HCT116 (cell line): Measurements from ENCODE around the gene TCF7L2. TPM values are rescaled to one million over a fixed set of nuclear protein-coding genes. Genes with fewer than 3 reads are reported as not detected.

Experiments
- ATAC-seq: fragments of 200-7000 bp; cut with Tn5 transposase; 2 replicates; pipeline ENCODE4 v1.9.1; 2020; ENCODE audit warnings: mild to moderate bottlenecking, moderate library complexity
- BruUV-seq: library from RNA; stranded (reverse); fragments of 400-500 nt; replicated peaks from 2 replicates; lab custom pipeline; 2021; lab: Mats Ljungman, UMichigan
- CTCF ChIA-PET: fragments of 300-600 bp; sonication (Branson Sonifier 250); formaldehyde crosslinking; loops from one replicate; lab custom pipeline; 2021; ENCODE audit warnings: antibody characterized with exemption; lab: Charles Lee
- POLR2A ChIA-PET: fragments of 300-600, 350-600 bp; sonication (Branson Sonifier 250); formaldehyde crosslinking; loops from one replicate; lab custom pipeline; 2021; ENCODE audit warnings: antibody characterized with exemption; lab: Charles Lee
- RAD21 ChIA-PET, 2 experiments: fragments of 300-600 bp; sonication (Branson Sonifier 250); formaldehyde crosslinking; loops; one replicate each; lab custom pipeline; 2023; ENCODE audit warnings: low total read pairs in 2 of 2; ENCODE audit not compliant: uncharacterized antibody in 2 of 2, unreplicated experiment in 2 of 2, low non-redundant PET in 1 of 2; lab: Charles Lee
- DNase-seq: peaks from one replicate; pipeline ENCODE4 v3.0.0-alpha.2; 2010; ENCODE audit warnings: low read depth, low spot score
- H2AFZ ChIP-seq: fragments of 200-600 bp; shearing (Covaris generic), sonication (generic); 2 replicates; pipeline ENCODE4 v1.6.1; 2017; ENCODE audit warnings: low read depth, mixed run types, mixed read lengths, antibody characterized with exemption, low read length; ENCODE audit not compliant: poor library complexity, severe bottlenecking
- H3K27ac ChIP-seq: 2 replicates; pipeline ENCODE4 v1.5.1; 2012; ENCODE audit warnings: low read depth, low read length
- H3K27me3 ChIP-seq: fragments of 200-600 bp; sonication (generic); 2 replicates; pipeline ENCODE4 v1.6.1; 2016; ENCODE audit warnings: mixed run types, low read length, mixed read lengths; ENCODE audit not compliant: insufficient read depth
- H3K36me3 ChIP-seq, 2 experiments: fragments of 200-500 bp in 1 of 2; fragments of 200-600 bp in 1 of 2; sonication (Bioruptor generic) in 1 of 2; sonication (generic) in 1 of 2; 2 replicates each; pipeline versions ENCODE4 v1.5.1 to v1.6.1; 2014 to 2016; ENCODE audit warnings: low read length in 2 of 2, inconsistent platforms in 1 of 2, mixed read lengths in 1 of 2, mixed run types in 1 of 2; ENCODE audit not compliant: insufficient read depth in 2 of 2, control insufficient read depth in 1 of 2
- H3K4me1 ChIP-seq, 2 experiments: fragments of 200-600 bp in 1 of 2; sonication (generic) in 1 of 2; 2 replicates each; pipeline versions ENCODE4 v1.5.1 to v1.6.1; 2012 to 2017; ENCODE audit warnings: low read length in 2 of 2, inconsistent platforms in 1 of 2, mild to moderate bottlenecking in 1 of 2, mixed read lengths in 1 of 2, mixed run types in 1 of 2, moderate library complexity in 1 of 2; ENCODE audit not compliant: insufficient read depth in 2 of 2, control insufficient read depth in 1 of 2
- H3K4me2 ChIP-seq: fragments of 200-600 bp; sonication (generic); 2 replicates; pipeline ENCODE4 v1.6.1; 2017; ENCODE audit warnings: mixed run types, low read length, mixed read lengths
- H3K4me3 ChIP-seq, 2 experiments: fragments of 200-600 bp in 1 of 2; sonication (generic) in 1 of 2; replicated peaks in 1 of 2; 2 replicates each; pipeline ENCODE4 v1.5.1; 2011 to 2016; ENCODE audit warnings: low read length in 2 of 2, control low read depth in 1 of 2, low read depth in 1 of 2, mild to moderate bottlenecking in 1 of 2, mixed read lengths in 1 of 2, mixed run types in 1 of 2
- H3K79me2 ChIP-seq: fragments of 200-600 bp; sonication (generic); 2 replicates; pipeline ENCODE4 v1.6.1; 2017; ENCODE audit warnings: mild to moderate bottlenecking, mixed run types, low read length, moderate library complexity, mixed read lengths; ENCODE audit not compliant: insufficient read depth
- H3K9ac ChIP-seq: fragments of 200-600 bp; sonication (generic); 2 replicates; pipeline ENCODE4 v1.6.1; 2016; ENCODE audit warnings: low read length, mixed read lengths
- H3K9me2 ChIP-seq: fragments of 200-600 bp; sonication (generic), shearing (Covaris generic); 2 replicates; pipeline ENCODE4 v1.6.1; 2017; ENCODE audit warnings: mixed run types, mild to moderate bottlenecking, moderate library complexity; ENCODE audit not compliant: insufficient read depth
- H3K9me3 ChIP-seq, 2 experiments: fragments of 200-500 bp in 1 of 2; fragments of 200-600 bp in 1 of 2; sonication (Bioruptor generic) in 1 of 2; sonication (generic) in 1 of 2; 2 replicates each; pipeline ENCODE4 v1.6.1; 2014 to 2017; ENCODE audit warnings: low read length in 2 of 2, mixed read lengths in 2 of 2, inconsistent platforms in 1 of 2, low read depth in 1 of 2, mild to moderate bottlenecking in 1 of 2, mixed run types in 1 of 2, moderate library complexity in 1 of 2; ENCODE audit not compliant: control insufficient read depth in 1 of 2, insufficient read depth in 1 of 2
- H4K20me1 ChIP-seq: fragments of 200-600 bp; sonication (generic), shearing (Covaris generic); 2 replicates; pipeline ENCODE4 v1.6.1; 2017; ENCODE audit warnings: mixed run types, mild to moderate bottlenecking, moderate library complexity; ENCODE audit not compliant: insufficient read depth
- EZH2 ChIP-seq: fragments of 200-600 bp; sonication (generic); IDR thresholded peaks from 2 replicates; pipeline ENCODE4 v1.6.1; 2017; ENCODE audit warnings: antibody characterized with exemption, mixed run types
- POLR2AphosphoS5 ChIP-seq: IDR thresholded peaks from 2 replicates; pipeline ENCODE4 v1.6.1; 2011; ENCODE audit warnings: mild to moderate bottlenecking, low read depth, low read length, moderate library complexity
- RAD21 ChIP-seq: IDR thresholded peaks from 2 replicates; pipeline ENCODE4 v1.6.1; 2012; ENCODE audit warnings: low read depth, mild to moderate bottlenecking
- SIN3A ChIP-seq: IDR thresholded peaks from 2 replicates; pipeline ENCODE4 v1.6.1; 2012; ENCODE audit warnings: low read depth
- SP1 ChIP-seq: IDR thresholded peaks from 2 replicates; pipeline ENCODE4 v1.6.1; 2012; ENCODE audit warnings: low read depth
- ZFX ChIP-seq: fragments of 450-650 bp; IDR thresholded peaks from 2 replicates; pipeline ENCODE4 v1.6.1; 2017
- intact Hi-C: fragments of 100-400 bp; cut with micrococcal nuclease; formaldehyde crosslinking; loops from 2 replicates; pipeline ENCODE4 v1.10.0; 2022
- total RNA-seq: library from RNA; stranded (reverse); gene quantifications from one replicate; pipeline ENCODE4 v1.2.1, GENCODE V29; 2021; ENCODE audit not compliant: unreplicated experiment
- TF ChIP-seq, protein P1 (sequence below): IDR thresholded peaks from 2 replicates; pipeline ENCODE4 v1.6.1; 2012
- TF ChIP-seq, protein P2 (sequence below), 3 experiments: fragments of 200-600 bp in 1 of 3; sonication (generic) in 1 of 3; IDR thresholded peaks in 2 of 3; conservative IDR thresholded peaks in 1 of 3; 2 replicates each; pipeline ENCODE4 v1.5.1; 2012 to 2017; ENCODE audit warnings: low read depth in 2 of 3, low read length in 2 of 3, antibody characterized with exemption in 1 of 3, borderline replicate concordance in 1 of 3, control low read depth in 1 of 3, mild to moderate bottlenecking in 1 of 3, mixed read lengths in 1 of 3, mixed run types in 1 of 3, moderate library complexity in 1 of 3; ENCODE audit not compliant: insufficient read depth in 1 of 3

The TCF7L2 gene
- total RNA-seq, 1 experiment from 2014 or later: 164 TPM

DNA sequence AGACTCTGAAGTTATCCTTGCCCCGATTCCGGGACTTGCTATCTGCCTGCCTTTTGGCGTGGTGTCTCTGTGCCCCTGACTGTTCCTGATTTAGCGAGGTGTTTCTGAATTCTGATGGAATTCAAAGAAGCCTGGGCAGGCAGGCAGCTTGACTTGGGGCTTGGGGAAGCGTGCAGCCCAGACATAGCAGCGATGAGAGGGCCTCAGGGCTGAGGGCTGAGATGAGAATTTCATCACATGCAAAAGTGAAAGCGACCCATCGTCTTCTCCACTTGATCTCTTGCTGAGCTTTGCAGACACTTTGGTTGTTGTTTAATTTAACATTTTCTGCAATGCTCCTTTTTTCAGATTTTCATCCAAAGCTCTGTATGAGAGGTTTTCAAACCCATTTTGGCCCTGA, 57.8 kb downstream of the TCF7L2 start:
- H3K27me3 ChIP-seq: no peaks in the 10 kb centered on the region
- no peak overlapping the region for H3K9ac ChIP-seq
- ChIA-PET CTCF (no interaction called here), RAD21 (no interaction called here), POLR2A (no interaction called here)
- H3K4me3 ChIP-seq: no peak overlapping the region
- no peaks in the 10 kb centered on the region for H3K9me3 ChIP-seq
- H3K4me1 ChIP-seq: peaks cover 5 to 20% of the 10 kb centered on the region in 2 experiments; a peak in 2 of 4 replicates
- ATAC-seq: no peak
- peaks cover 59% of the 10 kb centered on the region for H4K20me1 ChIP-seq
- TF ChIP-seq, protein P1, sequence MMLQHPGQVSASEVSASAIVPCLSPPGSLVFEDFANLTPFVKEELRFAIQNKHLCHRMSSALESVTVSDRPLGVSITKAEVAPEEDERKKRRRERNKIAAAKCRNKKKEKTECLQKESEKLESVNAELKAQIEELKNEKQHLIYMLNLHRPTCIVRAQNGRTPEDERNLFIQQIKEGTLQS: no peak
- TF ChIP-seq EZH2 (no peak), SIN3A (no peak)
- peaks cover 36 to 71% of the 10 kb centered on the region in 2 experiments for H3K36me3 ChIP-seq
- no TSS peak for BruUV-seq
- H3K79me2 ChIP-seq: peaks cover 100% of the 10 kb centered on the region
- no peak overlapping the region for H2AFZ ChIP-seq
- no peak for DNase-seq
- no peak overlapping the region for H3K4me2 ChIP-seq
- intact Hi-C loops: no loop called here
- no peak overlapping the region for H3K27ac ChIP-seq
- H3K9me2 ChIP-seq: no peaks in the 10 kb centered on the region

DNA sequence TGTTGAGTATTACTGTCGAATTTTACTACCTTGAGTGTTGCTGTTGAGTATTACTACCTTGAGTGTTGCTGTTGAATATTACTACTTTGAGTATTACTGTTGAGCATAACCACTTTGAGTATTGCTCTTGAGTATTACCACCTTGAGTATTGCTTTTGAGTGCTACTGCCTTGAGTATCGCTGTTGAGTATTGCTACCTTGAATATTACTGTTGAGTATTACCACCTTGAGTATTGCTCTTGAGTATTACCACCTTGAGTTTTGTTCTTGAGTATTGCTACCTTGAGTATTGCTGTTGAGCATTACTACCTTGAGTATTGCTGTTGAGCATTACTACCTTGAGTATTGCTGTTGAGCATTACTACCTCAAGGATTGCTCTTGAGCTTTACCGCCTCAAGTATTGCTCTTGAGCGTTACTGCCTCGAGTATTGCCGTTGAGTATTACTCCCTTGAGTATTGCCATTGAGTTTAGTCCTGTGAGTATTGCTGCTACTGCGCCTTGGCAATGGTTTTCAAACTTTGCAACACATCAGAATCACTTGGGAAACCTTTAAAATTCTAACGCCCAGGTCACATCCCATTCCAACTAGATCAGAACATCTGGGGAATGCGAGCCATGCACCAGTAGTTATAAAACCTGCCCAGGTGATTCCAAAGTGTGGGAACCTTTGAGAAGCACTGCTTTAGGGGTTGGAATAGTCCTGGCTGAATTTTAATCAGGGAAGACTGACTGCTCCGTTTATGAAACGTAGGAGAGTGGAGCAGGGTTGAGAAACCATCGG, 61.7 kb downstream of the TCF7L2 start:
- Histone ChIP-seq H3K4me1 (peaks cover 2 to 10% of the 10 kb centered on the region in 2 experiments; a peak in 2 of 4 replicates), H4K20me1 (peaks cover 53% of the 10 kb centered on the region), H3K9me2 (no peaks in the 10 kb centered on the region), H3K4me3 (no peak overlapping the region), H3K79me2 (peaks cover 100% of the 10 kb centered on the region), H3K27me3 (no peaks in the 10 kb centered on the region), H3K4me2 (no peak overlapping the region), H3K9ac (no peak overlapping the region), H3K9me3 (no peaks in the 10 kb centered on the region), H3K36me3 (peaks cover 24 to 48% of the 10 kb centered on the region in 2 experiments), H3K27ac (no peak overlapping the region), H2AFZ (no peak overlapping the region)
- ATAC-seq (no peak), DNase-seq (no peak)
- POLR2A ChIA-PET: no interaction called here
- RAD21 ChIA-PET: no interaction called here
- CTCF ChIA-PET: no interaction called here
- intact Hi-C loops: no loop called here
- TF ChIP-seq POLR2AphosphoS5 (no peak; the same call in 1 of the 2 replicates), SP1 (no peak), ZFX (no peak), RAD21 (no peak)
- TF ChIP-seq, protein P1: no peak
- TF ChIP-seq, protein P2, sequence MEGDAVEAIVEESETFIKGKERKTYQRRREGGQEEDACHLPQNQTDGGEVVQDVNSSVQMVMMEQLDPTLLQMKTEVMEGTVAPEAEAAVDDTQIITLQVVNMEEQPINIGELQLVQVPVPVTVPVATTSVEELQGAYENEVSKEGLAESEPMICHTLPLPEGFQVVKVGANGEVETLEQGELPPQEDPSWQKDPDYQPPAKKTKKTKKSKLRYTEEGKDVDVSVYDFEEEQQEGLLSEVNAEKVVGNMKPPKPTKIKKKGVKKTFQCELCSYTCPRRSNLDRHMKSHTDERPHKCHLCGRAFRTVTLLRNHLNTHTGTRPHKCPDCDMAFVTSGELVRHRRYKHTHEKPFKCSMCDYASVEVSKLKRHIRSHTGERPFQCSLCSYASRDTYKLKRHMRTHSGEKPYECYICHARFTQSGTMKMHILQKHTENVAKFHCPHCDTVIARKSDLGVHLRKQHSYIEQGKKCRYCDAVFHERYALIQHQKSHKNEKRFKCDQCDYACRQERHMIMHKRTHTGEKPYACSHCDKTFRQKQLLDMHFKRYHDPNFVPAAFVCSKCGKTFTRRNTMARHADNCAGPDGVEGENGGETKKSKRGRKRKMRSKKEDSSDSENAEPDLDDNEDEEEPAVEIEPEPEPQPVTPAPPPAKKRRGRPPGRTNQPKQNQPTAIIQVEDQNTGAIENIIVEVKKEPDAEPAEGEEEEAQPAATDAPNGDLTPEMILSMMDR (IDR thresholded peaks at IDR 0.05 in 2 of 3, conservative IDR thresholded peaks at IDR 0.05 in 1 of 3; ENCODE audit: borderline replicate concordance in 1 of 3, insufficient read depth in 1 of 3, low read depth in 2 of 3, low read length in 2 of 3): no peak
- no TSS peak for BruUV-seq
